T-helper 2 cell treated with Interferon-gamma antibody and Interleukin-4, amounts not matched to agents 100 ng/mL and 5 ng/mL, for 36 hours (primary cell): ENCODE data around the gene ALKBH5. TPM values are rescaled to one million over a fixed set of nuclear protein-coding genes. Genes with fewer than 3 reads are reported as not detected.

Source experiments
- intact Hi-C: fragments of 100-400 bp; cut with micrococcal nuclease; formaldehyde crosslinking; loops from one replicate; pipeline ENCODE4 v1.15.1; 2023
- total RNA-seq: library from RNA; stranded (reverse); gene quantifications from 2 replicates; pipeline ENCODE4 v1.2.3, GENCODE V29; 2022

The ALKBH5 gene
- total RNA-seq, 1 donor from 2014 or later = 102 TPM

DNA sequence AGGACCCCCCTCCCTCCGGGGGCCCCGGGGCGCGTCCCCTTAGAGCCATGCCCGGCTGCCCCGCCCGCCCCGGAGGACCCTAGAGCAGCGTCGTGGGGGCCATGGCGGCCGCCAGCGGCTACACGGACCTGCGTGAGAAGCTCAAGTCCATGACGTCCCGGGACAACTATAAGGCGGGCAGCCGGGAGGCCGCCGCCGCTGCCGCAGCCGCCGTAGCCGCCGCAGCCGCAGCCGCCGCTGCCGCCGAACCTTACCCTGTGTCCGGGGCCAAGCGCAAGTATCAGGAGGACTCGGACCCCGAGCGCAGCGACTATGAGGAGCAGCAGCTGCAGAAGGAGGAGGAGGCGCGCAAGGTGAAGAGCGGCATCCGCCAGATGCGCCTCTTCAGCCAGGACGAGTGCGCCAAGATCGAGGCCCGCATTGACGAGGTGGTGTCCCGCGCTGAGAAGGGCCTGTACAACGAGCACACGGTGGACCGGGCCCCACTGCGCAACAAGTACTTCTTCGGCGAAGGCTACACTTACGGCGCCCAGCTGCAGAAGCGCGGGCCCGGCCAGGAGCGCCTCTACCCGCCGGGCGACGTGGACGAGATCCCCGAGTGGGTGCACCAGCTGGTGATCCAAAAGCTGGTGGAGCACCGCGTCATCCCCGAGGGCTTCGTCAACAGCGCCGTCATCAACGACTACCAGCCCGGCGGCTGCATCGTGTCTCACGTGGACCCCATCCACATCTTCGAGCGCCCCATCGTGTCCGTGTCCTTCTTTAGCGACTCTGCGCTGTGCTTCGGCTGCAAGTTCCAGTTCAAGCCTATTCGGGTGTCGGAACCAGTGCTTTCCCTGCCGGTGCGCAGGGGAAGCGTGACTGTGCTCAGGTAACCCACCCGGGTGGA is 759 bp downstream of the ALKBH5 start:
- intact Hi-C loops = loop anchor here (5.0 to 10.0 kb wide), 2 partner anchors 97 to 360 kb away; partner anchors contain the start of gene DRG2

DNA sequence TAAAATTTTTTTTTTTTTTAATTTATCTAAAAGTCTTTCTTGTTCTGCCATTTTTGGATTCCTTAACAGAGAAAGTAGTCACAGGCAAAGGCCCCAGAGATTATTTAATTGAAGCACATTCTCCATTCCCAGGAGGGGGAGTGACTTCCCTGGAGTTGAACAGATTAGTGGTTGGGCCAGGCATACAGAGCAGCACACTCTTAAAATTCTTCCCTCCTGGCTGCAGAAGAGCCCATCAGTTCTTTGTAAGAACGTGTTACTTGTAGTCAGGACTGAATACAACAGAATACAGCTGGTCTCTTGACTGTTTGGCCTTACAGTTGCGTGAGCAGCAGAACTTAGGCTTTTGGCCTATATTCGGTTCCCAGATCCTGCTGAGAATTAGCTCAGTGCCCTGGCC is 1.8 kb downstream of the ALKBH5 start:
- intact Hi-C loops = loop anchor here (10.0 kb wide), 1 partner anchor 361 kb away; no protein-coding TSS in a partner anchor

DNA sequence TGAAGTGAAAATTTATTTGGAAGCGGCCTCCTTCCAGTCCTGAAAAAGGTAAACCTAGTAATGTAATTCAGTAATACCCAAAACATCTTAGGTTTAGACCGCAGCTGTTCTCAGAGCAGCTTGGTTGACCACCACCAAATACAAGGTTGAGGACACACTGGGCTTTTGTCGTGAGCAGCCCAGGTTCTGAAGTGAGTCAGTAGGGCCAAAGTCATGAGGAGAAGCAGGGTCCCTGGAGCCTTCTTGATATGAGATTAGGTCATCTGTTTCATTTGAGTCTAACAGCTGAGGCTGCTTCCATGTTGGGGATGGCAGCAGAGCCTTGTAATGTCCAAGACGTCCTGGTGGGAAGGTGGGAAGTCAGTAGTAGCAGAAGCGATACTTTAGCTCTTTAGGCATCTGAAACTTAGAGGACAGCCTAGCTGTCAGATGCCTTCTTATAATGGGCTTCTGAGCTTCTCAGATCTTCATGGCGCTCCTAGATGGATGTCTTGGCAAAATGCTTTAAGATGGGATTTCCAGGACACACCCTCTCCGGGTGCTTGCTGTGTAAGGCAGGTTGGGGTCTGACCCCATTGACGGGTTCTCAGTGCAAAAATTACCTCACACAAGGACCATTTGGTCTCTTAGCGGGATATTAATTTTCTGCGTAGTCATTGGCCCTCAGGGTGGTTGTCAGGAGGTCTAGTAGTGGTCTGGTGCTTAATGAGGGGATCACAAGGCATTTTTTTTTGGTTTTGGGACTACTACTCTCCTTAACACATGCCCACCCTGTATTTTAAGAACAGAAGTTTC is 2.4 kb downstream of the ALKBH5 start:
- intact Hi-C loops = loop anchor here (10.0 kb wide), 1 partner anchor 361 kb away; no protein-coding TSS in a partner anchor

DNA sequence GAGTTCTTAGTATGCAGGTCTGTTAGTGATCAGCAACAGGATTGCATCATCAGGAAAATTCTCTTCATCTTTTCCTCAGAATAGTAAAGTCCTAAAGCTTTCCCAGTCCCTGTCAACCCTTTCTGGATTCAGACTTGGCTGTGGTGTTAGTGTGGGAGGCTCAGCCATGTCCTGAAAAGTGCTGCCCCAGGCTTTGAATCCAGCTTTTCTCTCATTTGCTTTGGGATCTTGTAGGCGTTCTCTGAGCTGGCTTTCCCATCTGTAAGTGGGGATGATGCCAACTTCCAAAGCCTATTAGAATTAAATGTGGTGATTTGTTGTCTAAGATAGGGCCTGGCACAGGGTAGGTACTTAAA is 3.0 kb downstream of the ALKBH5 start:
- intact Hi-C loops = loop anchor here (10.0 kb wide), 1 partner anchor 362 kb away; no protein-coding TSS in a partner anchor

DNA sequence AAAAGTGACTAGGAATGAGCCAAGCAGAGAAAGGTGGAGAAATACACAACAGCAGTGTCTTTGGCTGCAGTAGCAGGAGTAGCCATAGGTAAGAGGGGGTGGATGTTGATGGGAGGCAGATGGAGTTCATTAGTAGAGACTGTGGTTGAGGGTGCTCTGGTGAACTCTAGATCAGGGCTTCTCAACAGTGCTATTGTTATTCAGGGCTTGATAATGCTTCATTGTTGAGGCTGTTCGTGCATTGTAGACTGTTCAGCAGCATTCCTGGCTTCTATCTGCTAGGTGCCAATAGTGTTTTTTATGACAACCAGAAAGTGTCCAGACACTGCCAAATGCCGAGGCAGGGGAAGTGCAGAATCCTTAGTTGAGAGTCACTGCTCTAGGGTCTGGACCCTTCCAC is 3.6 kb downstream of the ALKBH5 start:
- intact Hi-C loops = loop anchor here (10.0 kb wide), 1 partner anchor 362 kb away; no protein-coding TSS in a partner anchor

DNA sequence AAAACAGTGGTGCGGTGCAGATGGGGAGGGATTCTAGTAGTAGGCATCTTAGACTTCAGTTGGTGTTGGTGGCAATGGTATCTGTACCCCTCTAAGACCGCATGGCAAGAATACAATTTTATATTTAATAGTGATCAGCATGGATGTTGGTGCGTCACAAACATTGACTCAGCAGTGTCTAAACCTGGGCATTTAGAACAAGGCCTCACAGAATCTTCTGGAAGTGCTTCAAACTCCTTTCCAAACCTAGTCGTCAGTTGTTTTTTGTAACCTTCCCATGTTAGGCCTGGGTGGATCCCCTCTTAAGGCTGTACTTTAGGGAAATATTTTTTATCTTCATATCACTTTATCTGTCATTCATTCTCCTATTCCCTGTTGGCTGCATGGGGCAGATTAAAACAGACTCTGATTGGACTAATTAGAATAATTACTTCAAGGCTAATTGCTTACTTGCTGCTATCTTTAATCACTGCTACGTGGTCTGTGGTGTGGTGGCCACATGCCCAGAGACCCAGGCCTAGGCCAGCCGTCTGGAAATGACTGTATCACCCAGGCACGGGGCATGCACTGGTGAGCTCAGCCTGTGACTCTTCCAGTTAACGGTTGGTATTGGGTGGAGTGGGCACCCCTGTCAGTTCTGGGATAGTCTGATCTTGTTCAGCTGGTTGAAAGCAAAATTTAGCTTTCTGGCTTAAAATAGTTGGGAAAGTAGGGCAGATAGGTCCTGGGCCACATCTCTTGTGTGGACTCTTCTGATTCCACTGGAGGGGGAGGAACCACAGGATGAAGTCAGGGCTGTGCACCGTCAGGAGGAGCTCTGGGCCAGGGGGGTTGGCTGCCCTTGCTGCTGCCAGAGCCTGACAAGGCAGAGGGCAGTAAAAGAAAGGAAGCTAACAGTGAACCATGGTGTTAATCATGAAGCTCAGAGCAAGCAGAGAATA is 4.5 kb downstream of the ALKBH5 start:
- intact Hi-C loops = loop anchor here (10.0 kb wide), 1 partner anchor 363 kb away; no protein-coding TSS in a partner anchor

DNA sequence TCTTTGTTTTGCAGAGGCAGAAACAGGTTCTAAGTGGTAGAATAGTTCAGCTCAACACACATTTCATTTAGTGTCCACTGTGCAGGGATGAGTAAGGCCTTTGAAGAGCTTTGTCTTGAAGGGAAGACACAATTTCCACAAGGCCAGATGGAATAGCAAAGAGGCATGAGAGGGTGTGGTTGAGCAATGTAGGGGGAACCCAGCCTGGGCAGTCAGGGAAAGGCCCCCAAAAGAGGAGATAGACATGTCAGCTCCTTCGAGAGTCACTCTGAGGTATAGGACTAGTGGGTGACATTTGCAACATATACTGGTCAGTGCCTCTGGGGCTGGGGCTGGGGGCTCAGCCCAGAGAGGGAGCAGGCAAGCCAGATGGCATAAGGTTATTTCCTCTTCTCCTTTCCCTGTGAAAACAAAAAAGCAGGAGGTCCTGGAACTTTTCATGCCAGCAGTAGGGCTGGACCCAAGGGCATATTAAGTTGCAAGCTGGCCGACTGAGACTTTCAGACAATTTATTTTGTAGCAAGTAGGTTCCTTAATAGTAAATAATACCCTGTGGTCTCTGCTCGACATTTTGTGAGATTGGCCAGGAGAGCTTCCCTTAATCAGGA is 7.1 kb downstream of the ALKBH5 start:
- intact Hi-C loops = no loop called here

DNA sequence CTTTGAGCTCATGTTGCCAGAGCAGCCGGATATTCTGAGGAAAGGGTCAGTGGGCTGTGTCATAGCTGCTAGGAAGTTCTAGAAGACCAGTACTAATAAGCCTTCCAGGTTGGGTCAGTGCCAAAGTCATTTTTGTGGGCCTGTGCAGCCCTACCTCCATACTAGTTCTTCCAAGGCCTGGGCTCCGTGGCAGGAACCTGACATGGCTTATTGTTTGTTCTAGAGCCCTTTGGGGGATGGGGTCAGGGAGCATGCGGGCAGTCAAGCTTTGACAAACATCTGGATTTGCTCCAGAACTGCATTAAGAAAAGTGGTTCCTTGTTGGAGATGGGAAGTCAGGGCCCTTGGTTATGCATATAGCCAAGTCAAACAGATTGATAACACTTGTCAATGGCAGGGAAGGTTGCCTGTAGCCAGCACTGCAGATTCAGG is 7.6 kb downstream of the ALKBH5 start:
- intact Hi-C loops = no loop called here

DNA sequence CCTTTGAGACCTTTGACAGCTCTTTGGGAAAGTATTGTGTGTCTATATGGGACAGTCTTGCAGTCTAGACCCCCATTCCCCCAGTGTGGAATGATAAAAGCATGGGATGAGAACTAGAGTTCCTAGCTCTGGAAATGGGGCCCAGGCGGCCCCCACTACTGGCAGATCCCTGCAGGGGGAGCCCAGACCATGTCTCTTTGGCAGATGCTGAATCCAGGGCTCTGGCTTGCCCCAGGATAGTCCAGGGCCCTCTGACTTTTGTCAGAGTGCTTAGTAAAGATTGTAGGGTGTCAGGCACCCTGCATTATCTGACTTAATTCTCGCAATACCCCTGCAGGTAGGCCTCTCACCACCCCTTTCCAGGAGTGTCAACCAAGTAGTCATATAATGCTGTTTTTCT is 8.3 kb downstream of the ALKBH5 start:
- intact Hi-C loops = no loop called here

DNA sequence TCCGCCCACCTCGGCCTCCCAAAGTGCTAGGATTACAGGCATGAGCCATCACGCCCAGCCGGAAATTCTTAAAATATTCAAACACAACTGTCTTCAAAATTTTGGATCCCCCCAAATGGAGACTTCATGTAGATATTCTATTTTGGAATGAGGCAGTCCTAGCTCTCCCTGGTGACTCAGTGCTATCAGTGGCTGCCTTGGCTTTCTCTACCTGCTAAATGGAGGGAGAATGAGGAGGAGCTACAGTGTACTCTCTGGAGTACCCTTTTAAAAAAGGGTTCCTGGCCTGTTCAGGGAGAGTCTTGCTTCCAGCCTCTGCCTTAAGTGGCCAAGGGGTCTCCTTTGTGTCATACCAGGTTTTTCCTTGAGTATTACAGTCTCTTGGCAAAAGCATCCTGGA is 10.8 kb downstream of the ALKBH5 start:
- intact Hi-C loops = no loop called here

DNA sequence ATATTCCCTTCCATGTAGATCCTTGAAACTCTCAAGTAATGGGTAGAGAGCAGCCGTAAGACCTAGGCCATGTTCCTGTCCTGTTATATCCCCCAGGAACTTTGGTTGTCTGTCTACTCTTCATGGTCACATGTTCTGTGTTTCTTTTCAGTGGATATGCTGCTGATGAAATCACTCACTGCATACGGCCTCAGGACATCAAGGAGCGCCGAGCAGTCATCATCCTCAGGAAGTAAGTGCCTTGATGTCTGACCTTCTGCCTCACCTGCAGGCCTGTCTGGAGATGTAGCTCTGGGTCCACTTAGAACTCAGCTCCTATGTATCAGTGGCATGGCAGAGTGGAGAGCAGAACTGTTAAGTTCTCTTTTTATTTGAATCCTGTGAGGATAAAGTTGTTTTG is 11.2 kb downstream of the ALKBH5 start:
- intact Hi-C loops = no loop called here

DNA sequence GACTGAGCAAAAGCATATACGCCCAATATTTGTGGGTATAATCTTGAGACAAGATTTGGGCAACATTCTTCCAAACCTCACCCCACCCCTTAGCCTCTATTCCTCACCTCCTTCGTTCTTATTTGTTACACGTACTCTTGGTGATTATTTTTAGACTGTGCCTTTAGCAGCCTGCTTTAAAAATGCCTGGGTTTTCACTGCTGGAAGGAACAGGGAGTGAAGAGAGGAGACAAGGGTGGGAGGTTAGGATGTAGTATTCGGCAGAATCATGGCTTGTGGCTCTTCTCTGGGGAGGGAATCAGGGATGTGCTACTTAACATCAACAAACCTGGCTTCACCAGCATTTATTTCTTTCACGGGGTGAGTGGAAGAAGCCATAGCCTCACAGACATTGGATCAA is 11.6 kb downstream of the ALKBH5 start:
- intact Hi-C loops = no loop called here

DNA sequence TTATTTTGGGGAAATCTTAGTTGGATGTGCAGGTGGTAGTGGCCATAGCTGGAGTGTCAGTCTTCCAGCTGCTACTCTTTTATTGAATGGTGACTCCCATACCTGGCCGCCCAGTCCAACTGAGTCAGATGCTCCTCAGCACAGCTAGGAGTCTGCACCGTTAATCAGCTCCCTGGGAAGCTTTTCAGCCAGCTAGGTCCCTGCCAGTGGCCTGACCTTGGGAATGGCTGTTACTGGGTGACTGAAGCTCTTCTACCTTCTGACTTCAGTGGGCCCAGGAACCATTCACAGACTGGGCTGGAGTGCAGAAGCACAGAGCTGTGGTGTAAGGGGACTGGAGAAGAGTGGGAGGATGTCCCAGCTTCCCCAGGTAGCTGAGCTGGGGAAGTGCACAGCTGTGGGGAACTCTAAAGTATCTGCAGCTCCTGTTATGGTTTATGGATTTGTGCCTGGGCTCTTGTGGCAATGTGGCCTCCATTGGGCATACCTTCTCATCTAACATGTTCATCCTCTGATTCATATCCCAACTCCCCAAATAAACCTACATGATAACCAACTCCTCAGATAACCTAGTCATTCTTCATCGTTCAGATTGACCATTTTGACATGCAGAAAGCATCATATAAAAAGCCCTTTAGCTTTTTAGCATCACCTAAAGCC is 14.0 kb downstream of the ALKBH5 start:
- intact Hi-C loops = no loop called here

DNA sequence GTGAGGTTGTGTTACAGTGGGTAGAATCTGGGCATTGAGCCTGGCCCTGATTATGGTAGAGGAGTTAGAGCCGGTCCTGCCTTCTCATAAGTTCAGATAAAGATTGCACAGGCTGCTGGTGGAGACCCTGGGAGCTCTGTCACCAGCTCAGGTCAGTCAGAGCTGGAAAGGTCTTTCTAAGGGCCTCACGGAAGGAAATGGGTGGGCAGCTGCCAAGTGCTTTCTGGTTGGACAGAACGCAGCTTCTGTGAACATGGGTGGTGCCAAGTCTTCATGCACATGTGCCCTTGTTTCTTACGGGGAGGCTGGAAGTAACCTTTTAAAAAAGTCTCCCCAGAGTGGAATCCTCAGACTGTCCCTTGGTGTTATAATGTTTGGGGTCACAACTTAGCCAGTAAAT is 14.9 kb downstream of the ALKBH5 start:
- intact Hi-C loops = no loop called here

DNA sequence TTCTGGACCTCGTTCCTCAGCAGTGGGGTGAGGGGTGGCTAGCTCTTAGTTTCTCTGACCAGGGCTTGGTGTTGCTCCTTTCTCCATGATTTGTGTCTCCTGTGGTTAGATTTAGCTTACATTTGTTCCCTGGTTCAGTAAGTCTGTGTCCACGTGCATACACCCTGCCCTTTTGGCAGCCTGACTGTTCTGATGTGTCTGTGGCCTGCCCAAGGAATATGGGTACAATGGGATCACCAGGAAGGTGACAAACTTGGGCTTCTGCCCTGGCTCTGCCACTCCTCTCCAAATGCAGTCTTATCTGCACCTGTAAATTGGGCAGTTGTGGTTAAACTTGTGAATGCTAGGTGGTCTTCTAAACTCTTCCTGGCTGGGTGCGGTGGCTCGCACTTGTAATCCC is 17.5 kb downstream of the ALKBH5 start:
- intact Hi-C loops = no loop called here

DNA sequence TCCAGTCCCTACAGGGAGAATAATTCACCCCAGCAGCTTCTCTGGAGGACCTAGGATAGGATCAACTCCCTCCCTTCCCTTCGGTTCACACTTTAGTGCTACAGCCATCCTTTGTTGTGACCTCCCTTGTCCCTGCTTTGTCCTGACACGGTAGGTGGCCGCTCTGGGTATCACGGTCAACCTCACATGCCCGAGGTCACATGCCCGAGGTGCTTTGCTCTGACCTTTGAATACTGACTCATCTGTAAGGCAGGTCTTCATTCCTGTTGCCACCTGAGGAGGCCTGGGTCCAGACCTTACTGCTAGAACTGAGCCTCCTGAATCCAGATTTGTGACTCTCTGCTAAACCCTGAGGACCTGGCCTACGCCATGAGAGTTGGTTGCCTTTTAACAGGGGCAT is 19.7 kb downstream of the ALKBH5 start:
- intact Hi-C loops = no loop called here

DNA sequence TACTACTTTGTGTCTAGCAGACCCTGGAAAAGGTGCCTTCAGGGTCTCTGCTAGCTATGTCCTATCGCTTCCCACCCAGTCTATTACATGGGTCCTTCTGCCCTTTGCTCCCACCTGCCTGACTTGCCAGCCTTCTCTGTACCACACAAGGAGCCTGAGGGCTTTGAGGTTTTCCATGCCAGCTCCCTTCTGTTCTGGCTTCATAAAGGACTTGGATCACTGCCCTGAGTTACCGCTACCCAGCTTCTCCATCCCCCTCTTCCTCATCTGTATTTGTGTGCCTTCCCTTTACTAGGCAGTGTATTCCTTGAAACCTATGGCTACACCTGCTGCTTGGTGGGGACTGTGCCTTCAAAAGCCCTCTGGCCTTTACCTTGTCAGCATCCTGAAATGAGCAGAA is 22.2 kb downstream of the ALKBH5 start:
- intact Hi-C loops = no loop called here

DNA sequence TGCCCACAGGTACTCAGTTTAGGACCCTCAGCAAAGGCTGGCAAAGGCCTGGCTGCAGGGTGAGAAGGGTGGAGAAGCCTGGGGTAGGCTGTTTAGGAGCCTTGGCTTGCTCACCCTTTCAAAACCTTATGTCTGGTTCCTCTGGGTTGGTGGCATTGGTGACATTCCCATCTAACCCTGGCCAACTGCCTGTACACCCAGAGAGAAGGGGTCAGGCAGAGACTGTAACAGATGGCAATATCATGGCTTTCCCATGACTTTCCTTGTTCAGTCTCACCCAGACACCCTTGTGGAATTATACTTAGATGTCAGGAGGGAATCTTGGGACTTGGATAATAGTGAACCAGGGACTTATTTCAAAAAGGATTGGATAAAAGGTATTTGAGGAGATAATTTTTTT is 23.3 kb downstream of the ALKBH5 start:
- intact Hi-C loops = no loop called here

DNA sequence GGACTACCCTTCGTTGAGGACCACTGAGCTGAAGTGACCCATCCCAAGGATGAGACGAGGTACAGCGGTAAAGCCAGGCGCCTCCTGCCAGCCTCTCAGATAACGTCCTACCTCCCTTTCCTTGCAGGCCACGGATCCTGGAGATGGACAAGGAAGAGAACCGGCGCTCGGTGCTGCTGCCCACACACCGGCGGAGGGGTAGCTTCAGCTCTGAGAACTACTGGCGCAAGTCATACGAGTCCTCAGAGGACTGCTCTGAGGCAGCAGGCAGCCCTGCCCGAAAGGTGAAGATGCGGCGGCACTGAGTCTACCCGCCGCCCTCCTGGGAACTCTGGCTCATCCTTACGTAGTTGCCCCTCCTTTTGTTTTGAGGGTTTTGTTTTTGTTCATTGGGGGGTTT is 24.5 kb downstream of the ALKBH5 start:
- intact Hi-C loops = no loop called here

DNA sequence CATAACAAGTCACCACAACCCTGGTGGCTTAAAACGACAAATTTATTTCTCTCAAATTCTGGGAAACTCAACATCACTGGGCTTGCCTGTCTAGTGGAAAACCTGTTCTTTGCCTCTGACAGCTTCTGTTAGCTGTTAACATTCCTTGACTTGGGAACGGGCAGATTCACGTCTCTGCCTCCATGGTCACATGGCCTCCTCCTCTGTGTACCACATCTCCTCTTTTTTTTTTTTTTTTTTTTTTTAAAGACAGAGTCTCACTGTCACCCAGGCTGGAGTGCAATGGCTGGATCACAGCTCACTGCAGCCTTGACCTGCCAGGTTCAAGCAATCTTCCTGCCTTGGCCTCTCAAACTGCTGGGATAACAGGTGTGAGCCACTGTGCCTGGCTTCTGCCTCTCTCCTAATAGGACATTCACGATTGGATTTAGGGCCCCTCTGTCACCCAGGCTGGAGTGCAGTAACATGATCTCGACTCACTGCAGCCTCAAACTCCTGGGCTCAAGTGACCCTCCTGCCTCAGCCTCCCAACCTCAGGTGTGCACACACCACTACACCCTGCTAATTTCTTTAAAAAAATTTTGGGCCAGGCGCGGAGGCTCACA is 30.1 kb downstream of the ALKBH5 start:
- intact Hi-C loops = no loop called here
